Spleen (tissue), 11 donors: ENCODE data around the gene CALHM5. TPM values are rescaled to one million over a fixed set of nuclear protein-coding genes. Genes with fewer than 3 reads are reported as not detected.

ENCODE experiments used
- DNase-seq: peaks from one replicate; pipeline ENCODE4 v3.0.0-alpha.2; 2020
- H3K27ac ChIP-seq, 8 donors: fragments of 200-600 bp; sonication (generic) in 7 of 8; 1 replicate in 4 of 8; 2 replicates in 4 of 8; pipeline versions ENCODE4 v1.5.0 to v1.8.0; 2016 to 2021; ENCODE audit warnings: inconsistent platforms in 4 of 8, mild to moderate bottlenecking in 4 of 8, moderate library complexity in 1 of 8
- H3K27me3 ChIP-seq, 7 donors: fragments of 200-600 bp; sonication (generic) in 6 of 7; replicated peaks in 1 of 7; 1 replicate in 4 of 7; 2 replicates in 3 of 7; pipeline versions ENCODE4 v1.5.0 to v1.8.0; 2016 to 2021; ENCODE audit warnings: inconsistent platforms in 3 of 7, mild to moderate bottlenecking in 1 of 7
- H3K36me3 ChIP-seq, 6 donors: fragments of 200-600 bp; sonication (generic) in 5 of 6; 1 replicate in 4 of 6; 2 replicates in 2 of 6; pipeline versions ENCODE4 v1.5.0 to v1.8.0; 2016 to 2021; ENCODE audit warnings: inconsistent platforms in 2 of 6
- H3K4me1 ChIP-seq, 6 donors: fragments of 200-600 bp; sonication (generic) in 5 of 6; 1 replicate in 3 of 6; 2 replicates in 3 of 6; pipeline versions ENCODE4 v1.5.0 to v1.8.0; 2016 to 2021; ENCODE audit warnings: inconsistent platforms in 3 of 6
- H3K4me3 ChIP-seq, 8 donors: fragments of 200-600 bp; sonication (generic) in 7 of 8; 1 replicate in 4 of 8; 2 replicates in 4 of 8; pipeline versions ENCODE4 v1.5.0 to v1.8.0; 2016 to 2021; ENCODE audit warnings: inconsistent platforms in 4 of 8, mild to moderate bottlenecking in 4 of 8, moderate library complexity in 2 of 8
- H3K9me3 ChIP-seq, 8 donors: fragments of 200-600 bp; sonication (generic) in 7 of 8; 1 replicate in 4 of 8; 2 replicates in 4 of 8; pipeline versions ENCODE4 v1.5.0 to v1.8.0; 2016 to 2021; ENCODE audit warnings: inconsistent platforms in 4 of 8
- CTCF ChIP-seq, 11 experiments: fragments of 200-600 bp in 7 of 11; fragments of 450-650 bp in 4 of 11; sonication (generic) in 4 of 11; IDR thresholded peaks in 8 of 11; conservative IDR thresholded peaks in 3 of 11; 1 replicate in 7 of 11; 2 replicates in 4 of 11; pipeline versions ENCODE4 v1.4.0 to v1.8.0; 2016 to 2021; ENCODE audit warnings: antibody characterized with exemption in 11 of 11, inconsistent platforms in 4 of 11, mild to moderate bottlenecking in 1 of 11
- POLR2A ChIP-seq, 3 donors: fragments of 450-650 bp; IDR thresholded peaks; one replicate each; pipeline ENCODE4 v1.5.1; 2017; ENCODE audit warnings: antibody characterized with exemption in 3 of 3, mild to moderate bottlenecking in 1 of 3
- POLR2AphosphoS5 ChIP-seq, 3 donors: sonication (generic); formaldehyde crosslinking; IDR thresholded peaks; one replicate each; pipeline ENCODE4 v1.5.1; 2017; ENCODE audit warnings: antibody characterized with exemption in 3 of 3
- WGBS, 5 donors: extraction: QIAGEN DNeasy Blood & Tissue Kit in 3 of 5; methylation state at CpG; one replicate each; pipeline versions ENCODE4 v1.1.5 to v1.1.7; 2013 to 2018; 5-methylcytosine and 5-hydroxymethylcytosine counted together
- intact Hi-C: fragments of 100-400 bp; cut with DNase I; formaldehyde crosslinking; loops from one replicate; pipeline ENCODE4 v1.15.0; 2023; ENCODE audit warnings: low total_unique reads
- polyA plus RNA-seq, 3 donors: library from polyadenylated mRNA; stranded (reverse); fragments of 200-250 nt; gene quantifications; one replicate each; pipeline ENCODE4 v1.2.1, GENCODE V29; 2013
- total RNA-seq, 7 donors: library from RNA; depleted of rRNA in 3 of 7; stranded (reverse); fragments of >200 nt in 3 of 7; fragmentation: NEBNext Ultra II Directional in 4 of 7; extraction: Animal tissue kit (Norgen Biotek cat#: 25700) in 4 of 7; gene quantifications; one replicate each; pipeline versions ENCODE4 v1.1.0 to v1.2.1, GENCODE V29; 2016 to 2021
- donor health status: healthy with polysubstance abuse.
- donor health status: DM: no; HTN: no; CAD: no; lungs with moderate emphysema.
- donor health status: DM: no; HTN: no; CAD: no.
- donor health status: Bipolar disorder and iron deficiency.
- donor health status: healthy.
- donor health status: DM: no; HTN: no; CAD: no.
- donor health status: DM: yes; HTN: yes; CAD: no.

CALHM5 gene
- total and polyA plus RNA-seq, 10 donors = 0.24 to 2.6 (median 2.1) TPM

- intact Hi-C loops = loop anchor here (5.0 kb wide), 2 partner anchors 87 to 247 kb away; no protein-coding TSS in a partner anchor
- WGBS, 5 donors = 41 to 81% (median 69%) methylated on average over 3 of the region's 3 CpGs
Observed at GRCh38 chr6:116529466-116530290, 18.2 kb downstream of the CALHM5 start.

GRCh38 chr6:116530436-116530835 is 19.0 kb downstream of the CALHM5 start:
- Histone ChIP-seq H3K27ac (peak overlapping the region in 1 of 8 donors; percentile 18), H3K4me3 (no peak overlapping the region), H3K27me3 (no peaks in the 10 kb centered on the region), H3K4me1 (peaks cover 0 to 29% (median 13%) of the 10 kb centered on the region in 6 donors), H3K9me3 (no peaks in the 10 kb centered on the region), H3K36me3 (no peaks in the 10 kb centered on the region)
- intact Hi-C loops = loop anchor here (5.0 kb wide), 2 partner anchors 88 to 248 kb away; no protein-coding TSS in a partner anchor
- DNase-seq = no peak
- TF ChIP-seq POLR2A (IDR thresholded peaks at IDR 0.05) = no peak
- no peak for TF ChIP-seq CTCF (IDR thresholded peaks at IDR 0.05 in 8 of 11, conservative IDR thresholded peaks at IDR 0.05 in 3 of 11)
- WGBS, 5 donors = 75 to 91% (median 88%) methylated on average over 2 of the region's 2 CpGs

More at GRCh38 chr6:116529466-116530290, 18.2 kb downstream of the CALHM5 start:
- no peak for TF ChIP-seq POLR2AphosphoS5 (IDR thresholded peaks at IDR 0.05)
- TF ChIP-seq POLR2A (IDR thresholded peaks at IDR 0.05) = no peak
- TF ChIP-seq CTCF (IDR thresholded peaks at IDR 0.05 in 8 of 11, conservative IDR thresholded peaks at IDR 0.05 in 3 of 11) = no peak
- no peaks in the 10 kb centered on the region for H3K27me3 ChIP-seq
- H3K4me1 ChIP-seq = peaks cover 0 to 29% (median 13%) of the 10 kb centered on the region in 6 donors
- no peak for DNase-seq
- no peaks in the 10 kb centered on the region for H3K9me3 ChIP-seq
- H3K4me3 ChIP-seq = no peak overlapping the region
- H3K27ac ChIP-seq = peak overlapping the region in 1 of 8 donors; percentile 18
- H3K36me3 ChIP-seq = no peaks in the 10 kb centered on the region

- no peak overlapping the region for H3K4me3 ChIP-seq
- TF ChIP-seq POLR2AphosphoS5 (IDR thresholded peaks at IDR 0.05) = no peak
- TF ChIP-seq CTCF (IDR thresholded peaks at IDR 0.05 in 8 of 11, conservative IDR thresholded peaks at IDR 0.05 in 3 of 11) = peak; percentile 71 to 92 (median 85)
- no peak for TF ChIP-seq POLR2A (IDR thresholded peaks at IDR 0.05)
- no peaks in the 10 kb centered on the region for H3K36me3 ChIP-seq
- H3K27ac ChIP-seq = no peak overlapping the region
- intact Hi-C loops = loop anchor here (5.0 kb wide), 2 partner anchors 90 to 250 kb away; no protein-coding TSS in a partner anchor
- DNase-seq = no peak
- 82 to 88% (median 84%) methylated on average over 12 of the region's 12 CpGs for WGBS, 5 donors
- peaks cover 0 to 31% (median 13%) of the 10 kb centered on the region in 6 donors for H3K4me1 ChIP-seq
- H3K27me3 ChIP-seq = no peaks in the 10 kb centered on the region
- no peaks in the 10 kb centered on the region for H3K9me3 ChIP-seq
Observed at GRCh38 chr6:116531675-116532570, 20.5 kb downstream of the CALHM5 start.
